OCI-LY7 (cell line): ENCODE data around the gene MZB1.

ENCODE experiments used
- EZH2phosphoT487 ChIP-seq: fragments of 200-600 bp; sonication (generic); IDR thresholded peaks from 2 replicates; pipeline ENCODE4 v1.6.1; 2018; ENCODE audit warnings: low read depth, borderline replicate concordance, mild to moderate bottlenecking, mixed run types, antibody characterized with exemption, low read length, moderate library complexity, mixed read lengths
- TF ChIP-seq, protein P1 (sequence below): fragments of 200-600 bp; sonication (generic); conservative IDR thresholded peaks from 2 replicates; pipeline ENCODE4 v1.5.1; 2014; ENCODE audit warnings: mild to moderate bottlenecking, antibody characterized with exemption, low read length, moderate library complexity, mixed read lengths

DNA sequence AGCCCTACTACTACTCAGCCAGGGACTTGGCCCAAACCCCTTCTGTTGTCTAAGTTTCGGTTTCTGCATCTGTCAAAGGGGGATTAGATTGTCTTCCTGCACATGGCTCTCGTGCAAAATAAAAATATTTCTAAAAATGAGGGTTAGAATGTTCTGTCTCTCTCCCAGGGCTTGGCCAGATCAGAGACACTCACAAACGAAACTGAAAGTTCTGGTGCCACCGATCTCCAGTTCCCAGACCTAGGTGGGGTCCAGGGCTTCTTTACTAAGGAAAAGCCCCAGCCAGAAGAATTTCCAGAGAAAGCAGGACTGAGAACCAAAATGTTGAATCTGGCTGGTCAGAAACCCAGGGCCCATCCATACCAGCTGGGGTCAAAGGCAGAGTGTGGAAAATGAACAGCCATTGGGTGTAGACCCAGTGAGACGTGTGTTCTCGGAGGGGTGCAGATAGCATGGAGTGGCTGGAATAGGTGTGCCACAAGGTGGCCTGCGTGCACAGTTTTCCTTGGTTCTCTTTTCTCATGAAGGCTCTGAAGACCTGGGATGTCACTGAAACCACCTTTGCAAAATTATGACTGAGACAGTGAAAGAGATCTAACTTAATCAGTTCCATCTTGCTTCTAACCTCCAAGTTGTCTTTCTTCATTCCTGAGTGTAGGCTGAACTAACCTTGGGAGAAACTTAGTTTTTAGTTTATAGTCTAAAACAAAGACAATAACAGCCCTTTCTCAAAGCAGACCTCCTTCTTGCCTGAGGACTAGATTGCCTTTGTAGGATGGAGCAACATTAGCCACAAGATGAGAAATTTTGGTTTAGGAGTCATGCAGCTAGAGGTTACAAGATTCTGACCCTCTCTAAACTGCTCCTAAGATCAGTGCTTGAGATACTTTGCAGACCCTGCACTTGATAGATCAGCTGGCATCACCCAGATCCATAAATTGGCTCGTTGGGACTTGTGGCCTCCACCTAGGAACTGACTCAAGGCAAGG lies 4.4 kb downstream of the MZB1 start:
- TF ChIP-seq, protein P1, sequence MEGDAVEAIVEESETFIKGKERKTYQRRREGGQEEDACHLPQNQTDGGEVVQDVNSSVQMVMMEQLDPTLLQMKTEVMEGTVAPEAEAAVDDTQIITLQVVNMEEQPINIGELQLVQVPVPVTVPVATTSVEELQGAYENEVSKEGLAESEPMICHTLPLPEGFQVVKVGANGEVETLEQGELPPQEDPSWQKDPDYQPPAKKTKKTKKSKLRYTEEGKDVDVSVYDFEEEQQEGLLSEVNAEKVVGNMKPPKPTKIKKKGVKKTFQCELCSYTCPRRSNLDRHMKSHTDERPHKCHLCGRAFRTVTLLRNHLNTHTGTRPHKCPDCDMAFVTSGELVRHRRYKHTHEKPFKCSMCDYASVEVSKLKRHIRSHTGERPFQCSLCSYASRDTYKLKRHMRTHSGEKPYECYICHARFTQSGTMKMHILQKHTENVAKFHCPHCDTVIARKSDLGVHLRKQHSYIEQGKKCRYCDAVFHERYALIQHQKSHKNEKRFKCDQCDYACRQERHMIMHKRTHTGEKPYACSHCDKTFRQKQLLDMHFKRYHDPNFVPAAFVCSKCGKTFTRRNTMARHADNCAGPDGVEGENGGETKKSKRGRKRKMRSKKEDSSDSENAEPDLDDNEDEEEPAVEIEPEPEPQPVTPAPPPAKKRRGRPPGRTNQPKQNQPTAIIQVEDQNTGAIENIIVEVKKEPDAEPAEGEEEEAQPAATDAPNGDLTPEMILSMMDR, result peak; percentile 69
- no peak for TF ChIP-seq EZH2phosphoT487
